Measurements from ENCODE around the gene AADACL4. TPM values are rescaled to one million over a fixed set of nuclear protein-coding genes. Genes with fewer than 3 reads are reported as not detected.

Gene AADACL4
- 0.79 TPM for total RNA-seq

GRCh38 chr1:12643785-12644184, at the start of gene AADACL4:
Gene AADACL4, plus strand, starts transcription at chr1:12644085. Its CDS starts 462 bp downstream, at chr1:12644547.
- DNase-seq = no peak

DNA sequence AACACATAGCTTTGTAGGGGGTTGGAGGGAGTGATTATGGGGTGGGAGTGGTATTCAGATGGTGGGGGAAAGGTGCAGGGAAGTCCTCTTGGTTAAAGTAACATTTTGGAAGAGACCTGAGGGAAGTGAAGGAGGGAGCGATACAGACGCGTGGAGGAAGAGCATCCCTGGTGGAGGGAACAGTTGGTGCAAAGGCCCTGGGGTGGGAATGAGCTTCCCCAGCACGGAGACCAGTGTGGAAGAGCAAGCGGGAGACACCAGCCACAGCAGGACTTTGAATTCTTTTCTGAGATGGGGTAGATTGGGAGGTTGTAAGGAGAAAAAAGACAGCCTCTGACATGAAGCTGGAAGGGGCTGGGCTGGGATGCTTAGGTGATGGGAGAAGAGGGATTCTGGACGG, 49.4 kb upstream of the AADACL4 start:
- no peak for DNase-seq

DNA sequence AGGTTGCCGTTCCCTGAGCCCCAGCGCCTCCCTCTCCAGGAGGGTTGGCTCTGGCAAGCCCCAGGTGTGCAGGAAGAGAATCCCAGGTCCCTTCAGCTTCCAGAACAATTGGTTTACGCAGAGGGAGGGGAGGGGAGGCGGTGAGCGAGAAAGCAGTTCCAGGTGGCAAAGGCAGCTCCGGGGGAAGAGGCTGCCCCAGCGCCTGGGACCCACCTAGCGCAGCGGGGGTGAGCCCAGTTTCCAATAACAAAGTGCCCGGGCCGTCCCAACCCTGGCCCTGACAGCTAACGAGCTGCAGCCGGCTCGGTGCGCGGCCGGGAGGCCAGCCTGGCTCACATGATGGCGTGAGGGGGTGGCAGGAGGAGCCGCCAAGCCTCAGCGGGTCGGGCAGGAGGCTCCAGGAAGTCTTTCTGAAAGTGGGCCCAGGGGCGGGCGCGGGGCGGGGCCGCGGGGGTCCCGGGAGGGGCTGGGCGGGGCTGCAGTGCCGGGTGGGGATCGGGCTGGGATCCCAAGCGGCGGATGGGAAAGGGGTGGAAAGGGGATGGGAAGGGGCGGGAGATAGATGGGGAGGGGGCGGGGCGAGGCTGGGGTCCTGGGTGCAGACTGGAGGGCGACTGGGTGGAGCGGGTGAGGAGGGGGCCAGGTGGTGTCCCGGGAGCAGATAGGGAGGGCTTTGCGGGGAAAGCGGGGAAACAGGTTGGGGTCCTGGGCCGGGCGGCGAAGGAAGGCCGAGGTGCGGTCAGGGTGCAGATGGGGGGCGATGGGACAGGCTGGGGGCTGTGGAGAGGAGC, 48.7 kb upstream of the AADACL4 start:
- DNase-seq = no peak

DNA sequence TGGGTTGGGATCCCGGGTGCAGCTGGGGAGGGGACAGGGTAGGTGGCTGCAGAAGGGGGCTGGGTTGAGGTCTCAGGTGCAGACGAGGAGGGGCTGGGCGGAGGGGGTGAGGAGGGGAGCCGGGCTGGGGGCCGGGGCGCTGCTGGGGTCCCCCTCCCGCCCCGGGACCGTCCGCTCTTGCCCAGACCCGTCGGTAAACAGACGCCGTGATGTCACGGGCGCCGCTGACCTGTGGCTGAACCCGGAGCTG, 48.2 kb upstream of the AADACL4 start:
- DNase-seq = no peak

DNA sequence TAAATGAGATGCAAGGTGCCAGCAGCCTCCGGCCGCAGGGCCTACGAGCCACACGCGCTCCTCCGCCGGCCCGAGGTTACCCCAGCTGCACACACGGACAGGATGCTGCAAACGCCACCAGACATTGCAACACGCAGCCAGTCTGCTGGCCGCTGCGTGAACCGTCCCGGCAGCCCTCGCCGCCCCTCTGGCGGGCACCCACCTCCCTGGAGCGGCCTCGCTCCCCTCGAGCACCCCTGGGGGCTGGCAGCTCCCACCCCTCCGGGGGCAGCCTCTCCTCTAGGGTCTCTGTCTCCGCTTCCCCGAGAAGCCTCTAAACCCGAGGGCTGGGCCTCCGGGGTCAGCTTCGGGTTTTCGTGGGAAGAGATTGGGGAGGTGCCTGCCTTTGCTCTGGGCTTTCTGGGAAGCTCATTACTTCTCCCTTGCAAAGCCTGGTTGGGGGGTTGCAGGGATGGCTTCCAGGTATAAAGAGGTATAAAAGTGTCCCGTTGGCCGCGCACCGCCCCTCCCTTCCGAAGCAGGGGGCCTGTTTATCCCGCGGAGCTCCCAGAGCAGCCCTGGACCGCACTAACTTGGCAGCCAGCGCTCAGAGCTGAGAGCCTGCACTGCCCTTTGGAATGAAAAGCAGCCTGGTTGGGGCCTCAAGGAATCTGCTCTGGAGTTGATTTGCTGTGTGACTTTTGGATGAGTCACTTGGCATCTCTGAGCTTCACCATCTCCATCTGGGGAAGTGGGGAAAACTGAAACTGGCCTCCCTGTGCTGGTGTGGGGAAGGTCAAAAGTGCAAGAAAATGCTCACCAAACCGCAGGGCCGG, 47.7 kb upstream of the AADACL4 start:
- peak; percentile 61 for DNase-seq

DNA sequence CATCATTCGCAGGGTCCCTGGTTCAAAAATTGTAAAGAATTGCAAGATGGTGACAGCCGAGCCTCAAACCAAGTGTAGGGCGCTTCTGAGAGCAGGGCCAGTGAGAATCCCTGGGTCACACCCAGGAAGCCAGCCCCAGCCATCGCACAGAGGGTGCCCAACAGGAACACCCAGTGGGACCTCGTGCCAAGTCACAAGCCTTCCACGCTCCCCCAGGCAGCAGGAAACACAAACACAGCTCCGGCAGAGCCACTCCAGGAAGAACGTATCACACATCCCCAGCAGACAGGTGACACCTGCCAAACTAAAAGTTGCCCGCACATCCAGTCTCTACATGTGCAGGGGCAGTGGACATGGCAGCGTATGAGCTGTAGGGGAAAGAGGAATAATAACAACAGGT, 46.1 kb upstream of the AADACL4 start:
- DNase-seq = no peak

DNA sequence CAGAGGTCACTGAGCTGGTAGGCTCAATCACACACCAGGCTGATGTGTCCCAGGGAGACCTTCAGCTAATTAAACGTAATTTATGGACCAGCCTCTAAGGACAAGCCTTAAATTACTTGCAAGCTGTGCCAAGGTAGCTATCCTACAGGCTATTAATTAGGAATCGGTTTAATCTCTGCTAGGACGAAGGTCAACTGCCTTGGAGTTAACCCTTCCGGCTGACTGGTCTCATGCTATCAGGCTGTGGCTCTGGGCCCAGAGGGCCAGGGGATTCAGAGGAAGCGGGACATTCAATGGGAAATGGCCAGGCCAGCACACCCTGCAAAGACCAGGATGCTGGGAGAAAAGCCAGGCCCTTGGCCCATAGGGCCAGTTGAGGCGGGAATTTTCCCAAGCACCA, 44.9 kb upstream of the AADACL4 start:
- DNase-seq = no peak

DNA sequence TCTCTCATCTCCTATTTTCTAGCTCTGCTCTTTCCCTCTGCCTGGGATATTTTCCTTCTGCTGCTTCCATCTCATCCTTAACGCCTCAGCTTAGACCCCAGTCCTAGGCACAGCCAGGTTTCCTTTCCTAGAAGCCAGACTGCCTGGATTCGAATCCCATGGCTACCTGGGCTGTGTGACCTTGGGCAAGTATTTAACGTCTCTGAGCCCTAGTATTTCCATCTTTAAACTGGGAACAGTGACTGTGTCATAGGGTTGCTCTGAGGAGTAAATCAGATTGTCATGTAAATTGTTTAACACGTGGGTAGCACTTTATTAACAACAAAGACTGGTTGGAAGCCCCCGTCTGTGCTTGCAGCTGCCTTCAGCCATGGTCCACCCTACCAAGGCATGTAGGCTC, 44.2 kb upstream of the AADACL4 start:
- DNase-seq = no peak

DNA sequence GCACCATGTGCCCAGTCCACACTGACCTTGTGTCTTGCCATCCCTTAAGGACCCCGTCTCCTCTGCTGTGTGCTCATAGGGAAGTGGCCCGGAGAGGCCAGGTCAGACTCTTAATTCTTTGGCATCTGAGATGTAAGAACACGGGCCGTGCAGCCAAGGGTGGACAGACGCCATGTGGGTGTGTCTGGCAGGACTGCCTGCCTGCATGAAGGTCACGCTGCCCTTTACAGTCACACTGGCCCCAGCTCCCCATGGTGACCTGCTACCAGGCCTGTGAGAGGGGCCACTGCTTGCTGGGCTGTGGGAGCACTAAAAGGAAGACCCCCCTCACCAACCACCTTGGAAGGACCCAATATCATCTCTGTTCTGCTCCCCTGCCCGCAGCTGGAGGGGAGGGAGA, 43.5 kb upstream of the AADACL4 start:
- no peak for DNase-seq

DNA sequence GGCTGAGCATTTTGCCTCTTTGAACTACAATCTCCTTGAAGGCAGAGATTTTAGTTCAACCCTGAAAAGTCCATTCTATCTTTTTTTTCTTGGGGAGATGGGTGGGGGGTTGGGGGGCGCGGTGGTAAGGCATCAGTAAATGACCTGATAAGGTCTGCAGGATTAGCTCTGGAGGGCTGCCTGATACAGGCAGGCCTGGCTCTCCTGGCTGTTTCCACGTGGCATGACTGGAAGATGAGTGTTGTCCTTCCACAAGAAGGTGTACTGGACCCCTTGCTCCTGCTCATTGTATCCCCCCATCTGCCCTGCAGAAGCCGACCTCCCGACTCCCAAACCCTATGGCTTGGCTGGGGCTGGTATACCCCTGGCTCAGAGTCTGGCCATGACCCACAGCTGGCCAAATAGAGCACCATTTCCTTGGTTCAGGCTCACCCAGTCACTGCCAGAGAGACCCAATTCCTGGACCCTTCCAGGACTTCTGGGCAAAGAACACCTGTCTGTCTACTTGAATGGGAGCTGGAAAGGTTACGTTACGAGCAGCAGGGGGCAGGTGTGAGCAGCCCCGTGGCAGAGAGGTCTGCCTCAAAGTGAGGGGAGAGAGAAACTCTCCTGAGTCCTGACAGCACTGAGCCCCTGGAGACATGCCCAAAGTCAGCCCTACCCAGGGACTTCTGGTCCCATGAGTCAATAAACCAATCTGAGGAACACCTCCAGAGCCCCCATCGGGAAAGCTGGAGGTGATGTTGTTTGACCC, 42.8 kb upstream of the AADACL4 start:
- no peak for DNase-seq

- DNase-seq = no peak
Measured at GRCh38 chr1:12601700-12602658, 41.9 kb upstream of the AADACL4 start.

- no peak for DNase-seq
Measured at GRCh38 chr1:12602659-12603024, 41.2 kb upstream of the AADACL4 start.

DNA sequence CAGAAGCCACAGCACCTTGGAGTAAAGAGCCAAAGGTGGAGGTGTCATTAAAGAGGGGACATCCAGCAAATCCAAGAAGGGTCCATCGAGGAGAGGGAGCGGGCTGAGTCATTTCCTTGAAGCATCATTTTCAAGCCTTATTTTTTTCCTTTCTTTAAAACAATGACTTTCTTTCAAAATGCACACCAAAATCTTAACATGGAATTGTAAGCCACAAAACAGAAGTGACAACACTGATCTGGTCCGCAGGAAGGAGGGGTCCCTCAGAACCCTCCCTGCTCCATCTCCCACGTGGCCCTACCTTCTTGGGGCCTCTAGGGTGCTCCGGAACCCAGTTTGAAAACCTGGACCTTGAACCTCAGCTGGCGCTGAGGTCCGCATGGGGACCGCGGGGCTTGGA, 40.7 kb upstream of the AADACL4 start:
- no peak for DNase-seq

DNA sequence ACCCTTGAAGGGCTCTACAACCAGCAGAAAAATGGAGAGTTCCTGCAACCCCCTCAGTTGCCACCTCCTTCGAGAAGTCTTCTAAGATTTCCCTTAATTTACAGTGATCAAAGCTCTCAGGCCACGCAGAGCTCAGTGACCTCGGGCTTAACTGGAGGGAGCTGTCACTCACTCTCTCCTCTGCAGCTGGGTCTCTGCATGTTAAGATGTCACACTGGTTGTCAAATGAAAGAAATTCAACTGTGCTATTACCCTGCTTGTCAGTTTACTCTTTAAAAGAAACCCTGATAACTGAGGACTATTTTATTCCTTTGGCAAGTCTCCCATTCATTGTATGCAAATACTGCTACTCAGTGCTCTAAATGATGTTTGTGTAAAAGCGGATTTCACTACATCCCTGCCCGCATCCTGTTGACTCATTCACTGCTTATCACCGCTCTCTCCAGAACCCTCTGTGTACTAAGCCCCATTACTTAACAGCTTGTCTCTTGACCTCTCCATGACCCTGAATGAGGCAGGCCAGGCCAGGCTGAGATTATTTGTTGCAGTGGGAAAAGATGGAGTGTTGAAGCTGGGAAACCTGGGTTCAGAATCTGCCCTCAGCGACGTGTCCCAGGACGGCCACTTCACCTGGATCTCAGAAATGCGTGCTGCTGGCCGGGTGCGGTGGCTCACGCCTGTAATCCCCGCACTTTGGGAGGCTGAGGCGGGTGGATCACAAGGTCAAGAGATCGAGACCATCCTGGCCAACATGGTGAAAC, 39.6 kb upstream of the AADACL4 start:
- DNase-seq = peak; percentile 16

DNA sequence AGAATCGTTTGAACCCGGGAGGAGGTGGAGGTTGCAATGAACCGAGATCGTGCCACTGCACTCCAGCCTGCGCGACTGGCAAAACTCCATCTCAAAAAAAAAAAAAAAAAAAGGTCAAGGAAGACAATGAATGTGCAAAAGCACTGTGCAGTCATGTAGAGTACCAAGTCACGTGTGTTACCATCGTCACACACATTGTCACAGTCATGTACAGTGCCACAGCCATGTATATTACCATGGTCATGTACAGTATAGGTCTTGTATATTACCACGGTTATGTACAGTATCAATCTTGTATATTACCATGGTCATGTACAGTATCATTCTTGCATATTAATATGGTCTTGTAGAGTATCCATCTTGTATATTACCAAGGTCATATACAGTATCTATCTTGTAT, 38.9 kb upstream of the AADACL4 start:
- no peak for DNase-seq

DNA sequence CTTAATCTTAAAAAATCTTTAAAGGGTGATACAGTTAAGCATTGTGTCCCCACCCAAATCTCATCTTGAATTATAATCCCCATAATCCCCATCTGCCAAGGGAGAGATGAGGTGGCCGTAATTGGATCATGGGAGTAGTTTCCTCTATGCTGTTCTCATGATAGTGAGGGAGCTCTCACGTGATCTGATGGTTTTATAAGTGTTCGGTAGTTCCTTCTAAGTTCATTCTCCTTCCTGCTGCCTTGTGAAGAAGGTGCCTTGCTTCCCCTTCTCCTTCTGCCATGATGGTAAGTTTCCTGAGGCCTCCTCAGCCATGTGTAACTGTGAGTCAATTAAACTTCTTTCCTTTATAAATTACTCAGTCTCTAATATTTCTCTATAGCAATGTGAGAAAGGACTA, 36.6 kb upstream of the AADACL4 start:
- no peak for DNase-seq

DNA sequence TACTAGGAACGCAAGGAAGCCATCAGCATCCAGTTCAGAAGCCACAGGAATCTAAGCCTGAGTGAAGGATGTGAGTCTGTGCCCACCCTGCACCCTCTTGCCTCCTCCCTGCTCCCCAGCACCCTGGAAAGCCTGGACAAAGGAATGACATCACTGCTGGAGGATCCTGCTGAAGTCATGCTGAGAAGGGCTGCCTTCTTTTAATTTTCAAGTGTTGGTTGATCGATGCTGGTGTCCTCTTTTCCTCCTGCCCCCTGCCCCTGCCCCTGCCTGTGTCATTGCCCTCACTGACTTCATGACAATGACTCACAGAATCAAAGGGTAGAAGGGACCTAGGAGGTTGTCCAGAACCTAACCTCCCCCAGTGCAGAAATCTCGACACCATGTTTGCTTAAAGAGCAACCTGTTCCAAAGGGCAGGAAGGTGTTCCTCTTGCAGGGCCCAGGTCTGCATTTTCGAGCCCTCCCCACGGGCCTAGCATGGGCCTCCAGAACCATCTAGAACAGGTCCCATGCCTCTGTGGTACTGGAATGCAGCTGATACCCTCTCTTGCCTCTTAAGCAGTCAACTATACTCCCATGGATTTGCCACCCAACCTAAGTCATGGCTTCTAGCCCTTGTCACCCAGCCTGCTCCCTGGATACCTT, 35.5 kb upstream of the AADACL4 start:
- no peak for DNase-seq

DNA sequence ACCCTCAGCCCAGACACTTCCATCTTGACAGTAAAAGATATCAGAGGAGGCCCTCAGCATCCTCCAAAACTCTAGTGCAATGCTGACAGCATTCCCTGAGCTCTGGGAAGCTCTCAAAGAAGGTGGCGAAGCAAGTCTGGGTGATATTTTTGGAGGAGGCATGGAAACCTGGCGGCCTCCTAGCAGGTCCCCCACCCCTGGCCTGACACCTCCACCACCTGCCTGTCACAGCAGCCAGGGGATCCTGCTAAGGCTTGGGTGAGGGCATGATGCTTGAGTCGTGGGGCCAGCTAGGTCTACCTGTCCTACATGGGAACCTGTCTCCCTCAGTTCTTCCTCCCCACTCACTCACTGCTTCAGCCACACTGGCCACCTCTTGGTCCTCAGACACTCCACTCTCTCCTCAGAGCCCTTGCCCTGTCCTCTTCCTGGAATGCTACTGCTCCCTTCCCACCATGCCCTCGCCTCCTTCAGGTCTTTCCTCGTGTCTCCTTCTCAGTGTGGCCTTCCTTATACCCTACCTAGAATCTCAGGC, 34.3 kb upstream of the AADACL4 start:
- DNase-seq = no peak

- DNase-seq = no peak
Measured at GRCh38 chr1:12610305-12610935, 33.5 kb upstream of the AADACL4 start.

DNA sequence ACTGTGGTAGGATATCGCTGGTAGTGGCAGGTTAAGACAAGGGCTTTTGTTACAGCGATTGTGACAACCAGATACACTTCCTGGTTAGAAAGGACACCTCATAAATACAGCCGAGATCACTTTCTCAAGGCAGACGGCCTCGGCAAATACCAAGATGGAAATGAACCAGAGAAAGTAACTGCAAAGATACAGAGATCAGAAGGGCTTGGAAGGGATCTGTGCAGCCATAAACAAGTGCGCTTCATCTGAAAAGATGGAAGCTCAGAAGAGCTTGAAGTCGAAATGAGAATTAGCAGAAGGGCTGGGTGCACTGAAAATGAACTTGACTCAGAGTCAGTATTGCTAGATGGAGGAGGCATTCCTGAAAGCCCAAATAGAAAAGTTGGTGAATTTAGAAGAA, 32.9 kb upstream of the AADACL4 start:
- no peak for DNase-seq

All from skin of body (tissue), 2 donors.